Fibroblast of skin of left quadriceps (primary cell): Measurements from ENCODE around the gene SULF2.
"Not testable (repeated sequence)": the region's sequence is repeated elsewhere in the genome, so short reads cannot be mapped to it uniquely, and the experiment has no call there.

Experiments used
- DNase-seq, 2 experiments: peaks; one replicate each; pipeline ENCODE4 v3.0.0-alpha.2; 2013; ENCODE audit warnings: low read depth in 2 of 2

Gene SULF2

GRCh38 chr20:47785311-47785853 is at the start of gene SULF2:
SULF2 (minus strand) TSS chr20:47785481; CDS start chr20:47757363, 28,118 bp downstream.
- no peak for DNase-seq

DNA sequence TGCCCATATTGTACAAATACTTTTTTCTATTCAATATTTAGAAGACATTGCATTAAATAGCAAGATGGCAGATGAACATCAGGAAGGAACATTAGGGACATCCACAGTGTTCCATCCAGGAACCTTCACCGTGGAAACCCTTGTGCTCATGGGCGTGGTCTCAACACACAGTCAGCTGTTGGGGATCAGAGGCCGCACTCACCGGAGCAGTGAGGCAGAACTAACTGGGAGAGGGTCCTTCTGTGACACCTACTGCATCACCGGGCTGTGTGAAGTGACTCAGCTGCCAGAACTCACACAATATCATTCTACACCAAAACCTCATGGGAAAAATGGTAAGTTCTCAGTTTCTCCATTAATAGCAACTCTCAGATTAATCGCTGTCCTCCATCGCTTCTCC is 46.4 kb upstream of the SULF2 start:
- DNase-seq: not testable (repeated sequence)

- not testable (repeated sequence) for DNase-seq
Measured at GRCh38 chr20:47826716-47827115, 41.4 kb upstream of the SULF2 start.

DNA sequence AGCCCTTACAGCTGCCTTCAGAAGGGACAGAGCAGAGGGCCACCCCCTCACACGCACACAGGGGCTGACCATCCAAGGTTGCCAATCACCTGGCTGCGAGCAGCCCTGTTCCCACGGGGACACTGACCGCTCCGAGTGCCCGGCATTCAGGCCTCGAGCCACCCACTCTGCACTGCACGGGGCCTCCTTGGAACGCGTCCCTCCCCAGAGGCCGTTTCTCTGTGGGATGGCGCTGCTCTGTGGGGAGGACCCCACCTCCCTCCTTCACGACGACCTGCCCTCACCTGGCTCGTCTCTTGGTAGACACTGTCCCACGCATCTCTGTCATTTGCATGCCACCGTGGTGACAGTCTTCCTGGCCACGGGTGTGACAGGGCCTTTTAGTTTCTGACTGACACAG is 40.7 kb upstream of the SULF2 start:
- not testable (repeated sequence) for DNase-seq

- DNase-seq: no peak
Measured at GRCh38 chr20:47825011-47825762, 39.9 kb upstream of the SULF2 start.

- not testable (repeated sequence) for DNase-seq
Measured at GRCh38 chr20:47823941-47824340, 38.7 kb upstream of the SULF2 start.

DNA sequence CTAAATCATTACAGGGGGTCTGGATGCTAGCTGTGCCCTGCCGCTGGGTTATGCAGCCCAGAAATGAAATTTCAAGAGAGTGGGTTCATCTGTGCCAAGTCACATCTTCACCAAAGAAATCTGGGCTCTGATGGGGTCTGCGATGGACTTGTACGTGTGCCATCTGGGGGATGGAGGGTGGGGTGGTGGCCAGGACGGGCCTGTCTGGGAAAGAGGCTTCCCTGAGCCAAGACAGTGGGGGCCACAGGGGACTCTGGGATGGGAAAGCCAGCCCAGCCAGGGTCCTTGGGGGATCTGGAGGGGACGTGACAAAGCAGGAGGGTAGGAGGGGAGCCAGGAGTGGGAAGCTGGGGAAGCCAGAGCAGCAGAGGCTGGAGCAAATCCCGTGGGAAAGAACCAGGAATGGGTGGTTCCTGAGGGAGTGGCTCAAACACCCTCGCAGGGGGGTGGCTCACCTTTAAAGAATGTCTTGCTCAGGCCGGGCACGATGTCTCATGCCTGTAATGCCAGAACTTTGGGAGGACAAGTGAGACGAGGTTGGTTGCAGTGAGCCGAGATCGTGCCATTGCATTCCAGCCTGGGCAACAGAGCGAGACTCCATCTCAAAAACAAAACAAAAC is 36.3 kb upstream of the SULF2 start:
- no peak for DNase-seq

DNA sequence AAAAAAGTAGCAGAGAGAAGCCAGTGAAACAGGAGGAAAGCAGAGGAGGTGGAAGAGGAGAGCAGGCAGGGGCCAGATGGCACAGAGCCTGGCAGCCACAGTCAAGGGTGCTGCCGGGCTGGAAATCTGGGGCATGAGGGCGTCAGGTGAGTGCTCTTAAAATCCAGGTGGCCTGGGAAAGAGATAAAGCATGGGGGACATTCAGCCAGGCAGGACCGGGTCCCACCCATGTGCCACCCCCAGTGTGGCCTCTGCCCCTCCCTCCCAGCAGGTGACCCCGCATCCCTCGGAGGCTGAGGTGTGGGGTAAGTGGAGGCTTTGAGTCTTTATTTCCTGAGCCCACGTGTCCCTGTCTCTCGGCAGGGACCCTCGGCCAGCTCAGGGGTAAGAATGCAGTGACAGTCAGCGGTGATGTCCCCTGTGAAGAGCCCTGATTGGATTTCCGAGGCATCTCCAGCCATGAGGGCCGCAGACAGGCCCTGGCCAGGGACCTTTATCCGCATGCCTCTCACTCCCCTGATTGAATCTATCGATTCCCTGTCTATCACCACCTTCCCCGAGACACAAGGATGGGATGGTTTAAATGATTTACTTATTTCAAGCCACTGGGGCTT is 33.8 kb upstream of the SULF2 start:
- DNase-seq: no peak

DNA sequence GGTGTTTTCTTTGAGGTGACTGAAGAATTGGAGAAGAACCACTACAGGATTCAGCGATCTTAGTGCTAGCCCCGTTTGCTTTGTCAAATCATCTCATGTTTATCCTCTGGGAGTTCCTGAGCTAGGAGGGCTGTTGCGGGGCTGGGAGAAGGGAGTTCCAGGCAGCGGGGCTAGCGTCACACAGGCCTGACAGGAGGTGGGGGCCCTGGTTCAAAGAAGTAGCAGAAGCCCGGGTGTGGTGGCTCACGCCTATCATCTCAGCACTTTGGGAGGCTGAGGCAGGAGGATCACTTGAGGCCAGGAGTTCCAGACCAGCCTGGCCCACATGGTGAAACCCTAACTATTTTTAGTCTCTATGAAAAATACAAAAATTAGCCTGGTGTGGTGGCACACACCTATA is 33.2 kb upstream of the SULF2 start:
- no peak for DNase-seq

GRCh38 chr20:47818016-47818415 is 32.7 kb upstream of the SULF2 start:
- DNase-seq: no peak

DNA sequence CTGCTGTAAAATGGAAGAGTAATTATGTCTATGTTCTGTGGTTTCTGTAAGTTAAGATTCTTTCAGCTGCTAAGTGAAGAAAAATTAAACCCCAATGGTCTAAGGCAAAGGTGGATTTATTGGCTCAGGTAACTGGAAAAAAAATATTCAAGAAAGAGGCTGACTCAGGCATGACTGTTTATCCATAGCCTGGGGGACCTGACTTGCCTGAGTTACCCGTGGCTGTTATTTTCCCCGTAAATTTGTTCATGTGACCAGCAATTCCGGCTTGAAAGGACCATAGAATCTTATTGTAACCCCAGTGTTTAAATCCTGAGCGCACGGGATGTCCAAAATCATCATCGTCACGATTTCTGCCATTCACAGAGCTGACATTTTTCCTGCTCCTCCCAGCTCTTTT is 32.3 kb upstream of the SULF2 start:
- DNase-seq: no peak

DNA sequence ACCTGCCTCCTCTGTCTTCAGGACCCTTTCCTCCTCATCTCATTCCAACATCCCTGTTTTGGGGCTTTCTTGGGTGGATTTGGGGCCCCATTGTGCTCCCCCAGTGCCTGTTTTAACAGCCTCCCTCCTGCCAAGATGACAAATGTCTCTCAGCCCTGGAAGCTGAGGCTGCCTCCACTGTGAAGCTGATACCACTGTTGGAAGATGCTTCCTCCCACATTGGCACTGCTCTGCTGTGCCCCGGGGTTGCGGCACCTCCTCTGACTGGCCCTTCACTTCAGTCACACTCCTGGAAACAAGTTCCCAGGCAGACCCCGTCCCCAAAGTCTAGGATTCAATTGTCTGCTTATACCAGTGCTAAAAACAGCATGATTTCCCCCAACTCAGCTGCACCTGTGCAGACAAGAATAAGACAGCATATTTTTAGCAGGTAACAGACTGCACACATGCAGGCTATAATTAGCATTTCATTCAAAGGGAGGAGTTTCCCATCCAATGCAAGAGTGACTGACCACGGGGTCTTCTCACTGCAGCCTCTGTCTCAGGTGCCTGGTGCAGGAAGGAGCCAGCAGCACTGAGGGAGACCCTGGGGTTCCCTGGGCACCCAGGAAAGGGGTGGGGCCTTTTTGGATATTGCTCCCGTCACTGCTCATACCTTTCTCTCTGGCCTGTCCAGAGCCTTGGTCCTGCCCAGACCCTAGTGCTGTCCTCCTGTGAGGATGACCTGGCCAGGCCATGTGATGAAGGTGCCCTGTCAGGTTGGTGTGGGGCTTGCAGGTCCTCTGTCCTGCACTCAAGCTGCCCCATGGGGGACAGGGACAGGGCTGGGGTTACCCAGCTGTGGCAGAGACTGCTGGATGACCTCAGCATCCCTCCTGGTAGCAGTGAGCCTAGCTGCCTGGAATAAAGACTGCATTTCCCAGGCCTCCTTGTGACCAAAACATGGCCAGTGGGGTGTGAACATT is 31.5 kb upstream of the SULF2 start:
- no peak for DNase-seq

DNA sequence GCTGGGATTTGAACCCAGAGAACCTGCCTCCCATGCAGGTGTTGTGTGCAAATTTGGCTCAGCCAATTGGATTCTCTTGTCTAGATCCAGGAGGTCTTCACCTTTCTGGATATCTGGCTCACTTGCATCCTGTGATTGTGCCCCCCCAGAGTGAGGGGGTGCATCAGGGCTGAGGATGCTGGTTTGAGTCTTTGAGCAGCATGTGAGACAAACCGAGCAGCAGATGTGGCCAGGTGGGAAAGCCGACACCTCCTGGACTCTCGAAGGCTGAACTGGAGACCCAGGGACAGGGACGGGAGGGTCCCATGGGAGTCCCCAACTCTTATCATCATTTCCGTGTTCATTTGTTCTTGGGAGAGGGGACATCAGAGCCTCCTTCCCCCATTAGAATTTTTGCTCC is 30.6 kb upstream of the SULF2 start:
- no peak for DNase-seq

- no peak for DNase-seq
Measured at GRCh38 chr20:47815416-47815806, 30.1 kb upstream of the SULF2 start.

DNA sequence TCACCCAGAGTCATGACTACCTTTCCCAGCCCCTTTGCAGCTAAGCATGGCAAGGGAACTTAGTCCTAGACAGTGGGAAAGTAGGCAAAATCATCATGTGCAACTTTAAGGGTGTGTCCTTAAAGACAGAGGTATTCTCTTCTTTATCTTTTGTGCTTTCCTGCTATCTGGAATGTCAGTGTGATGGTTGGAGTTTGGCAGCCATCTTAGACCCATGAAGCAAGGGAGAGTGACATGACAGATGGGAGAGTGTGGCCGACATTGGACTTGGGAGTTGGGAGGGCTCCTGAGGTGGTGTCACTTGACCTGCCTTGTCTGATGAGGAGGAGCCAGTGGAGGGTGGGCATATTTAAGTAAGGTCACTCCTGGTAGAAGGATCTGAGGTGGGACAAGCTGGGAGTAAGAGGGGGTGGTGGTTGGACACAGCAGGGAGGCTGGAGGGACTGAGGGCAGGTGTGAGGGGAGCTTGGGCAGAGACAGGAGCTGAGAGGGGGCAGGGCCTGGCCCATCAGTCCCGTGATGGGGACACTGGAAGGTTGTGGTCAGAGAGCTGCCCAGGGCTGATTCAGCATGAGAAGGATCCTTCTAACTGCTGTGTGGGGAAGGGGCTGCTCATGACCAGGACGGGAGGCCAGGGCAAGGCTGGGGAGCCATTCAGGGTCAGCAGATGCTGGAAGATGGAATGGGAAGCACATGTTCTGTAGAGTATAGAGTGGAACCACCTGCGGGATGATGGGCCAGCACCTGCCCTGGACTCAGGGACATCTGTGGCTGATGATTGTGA is 29.5 kb upstream of the SULF2 start:
- no peak for DNase-seq

DNA sequence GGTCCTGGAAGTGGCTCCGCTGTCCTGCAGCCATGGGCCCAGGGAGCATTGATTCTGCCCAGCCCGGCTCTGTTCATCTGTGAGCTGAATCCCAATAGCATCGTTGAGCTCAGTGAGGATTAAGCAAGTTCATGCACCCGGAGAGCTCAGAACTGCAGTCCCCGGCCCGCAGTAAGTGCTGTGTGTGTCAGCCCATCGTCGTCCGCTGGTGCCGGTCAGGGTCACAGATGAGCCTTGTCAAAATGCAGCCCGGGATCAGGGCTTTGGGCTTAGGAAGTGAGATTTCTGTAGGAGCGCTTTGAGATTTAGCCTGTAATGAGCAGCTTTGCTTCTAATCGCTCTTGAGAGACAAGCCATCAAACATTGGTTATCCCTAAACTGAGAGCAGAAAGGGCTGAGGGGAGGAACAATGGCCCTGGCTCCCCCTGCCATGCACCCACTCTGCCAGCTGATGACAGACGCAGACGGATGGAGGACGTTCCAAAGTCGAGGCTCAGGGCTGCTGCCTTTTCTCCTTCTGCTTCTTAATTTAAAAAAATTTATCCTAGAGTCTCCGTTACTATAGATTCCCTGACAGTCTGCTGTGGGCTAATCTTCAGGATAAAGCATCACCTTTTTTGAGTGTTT is 25.6 kb upstream of the SULF2 start:
- no peak for DNase-seq

DNA sequence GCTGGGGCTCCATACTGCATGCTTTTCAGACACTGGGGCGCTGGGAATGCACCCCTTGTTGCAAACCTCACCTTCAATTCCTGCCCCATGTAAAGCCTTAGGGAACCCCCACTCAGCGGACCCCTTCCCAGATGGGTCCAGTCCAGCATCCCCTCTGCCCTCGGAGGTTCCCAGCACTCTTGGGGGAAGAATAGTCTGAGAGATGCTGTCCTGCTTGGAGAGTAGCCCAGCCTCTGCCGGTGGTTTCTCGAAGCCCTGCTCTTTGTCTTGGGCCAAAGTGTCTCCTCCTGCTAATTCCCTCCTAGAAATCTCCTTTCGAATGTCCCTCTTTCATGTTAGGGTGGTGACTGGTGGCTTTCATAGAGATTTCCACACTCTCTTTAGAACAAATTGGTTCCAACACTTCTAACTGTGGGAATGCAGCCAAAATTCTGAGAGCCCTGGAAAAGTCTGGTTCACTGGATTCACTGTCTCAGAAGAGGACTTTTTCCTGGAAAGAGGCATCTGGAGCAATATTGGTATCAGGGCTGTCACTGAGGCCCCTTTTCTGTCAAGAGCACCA is 24.9 kb upstream of the SULF2 start:
- DNase-seq: no peak

DNA sequence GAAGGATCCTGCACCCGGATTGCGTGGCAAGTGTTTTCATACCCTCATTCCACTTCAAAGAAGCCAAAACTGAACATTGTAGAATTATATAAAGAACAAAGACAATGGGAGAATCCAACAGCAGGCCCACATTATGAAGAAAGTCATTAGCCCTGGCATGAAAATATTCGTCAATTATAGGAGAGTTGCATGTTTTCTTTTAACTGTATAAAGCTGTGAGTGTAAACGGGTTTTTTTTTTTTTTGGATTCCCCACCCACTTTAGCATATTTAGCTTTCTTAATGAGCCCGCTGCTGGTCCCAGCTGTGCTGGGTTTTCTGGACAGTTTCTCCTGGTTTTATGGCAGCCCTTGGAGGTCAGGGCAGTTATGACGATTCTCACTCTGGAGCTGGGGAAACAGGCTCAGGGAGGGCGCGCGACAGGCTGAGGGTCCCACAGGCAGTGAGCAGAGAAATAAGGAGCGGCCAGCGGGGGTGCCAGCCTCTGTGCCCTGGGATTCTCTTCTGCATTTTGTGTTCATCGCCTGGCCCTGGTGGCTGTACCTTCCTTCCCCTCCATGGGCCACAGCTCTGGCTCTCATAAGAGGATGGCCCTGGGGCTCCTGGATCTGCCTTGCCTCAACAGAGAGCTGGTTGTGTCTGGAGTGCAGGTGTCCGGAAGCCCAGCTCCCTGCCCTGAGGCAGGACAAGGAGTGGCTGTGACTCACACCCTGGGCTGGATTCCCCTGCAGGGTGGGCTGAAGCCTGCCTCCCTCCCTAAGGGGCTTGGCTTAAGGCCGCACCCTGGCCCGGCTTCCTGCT is 24.1 kb upstream of the SULF2 start:
- no peak for DNase-seq

DNA sequence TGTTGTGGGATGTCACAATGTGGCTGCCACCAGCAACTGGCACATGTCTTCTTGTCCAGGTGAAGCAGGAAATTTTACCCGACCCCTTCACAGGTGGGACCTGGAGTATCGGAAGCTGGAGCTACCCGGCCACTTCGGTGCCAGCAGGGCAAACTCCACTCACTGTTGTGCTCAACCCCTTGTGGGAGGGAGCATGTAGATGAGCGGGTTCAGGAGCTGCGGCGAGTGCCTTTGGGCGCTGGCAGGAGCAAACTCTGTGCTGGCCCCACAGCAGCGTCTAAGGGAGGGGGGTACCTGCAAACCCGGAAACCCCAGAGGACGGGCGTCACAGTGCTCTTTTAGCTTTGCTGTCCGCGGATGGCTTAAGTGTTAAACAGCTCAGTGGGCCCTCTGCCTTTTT is 20.7 kb upstream of the SULF2 start:
- no peak for DNase-seq
